Activated CD4-positive, alpha-beta T cell treated with anti-CD3 and anti-CD28 coated beads, Interleukin-2, amount 50 U/mL, for 16 hours (primary cell): Measurements from ENCODE around the gene ZNF326.

Experiments used
- DNase-seq: peaks from one replicate; pipeline ENCODE4 v3.0.0-alpha.2; 2020

Gene ZNF326

GRCh38 chr1:89994805-89995597 is at the start of gene ZNF326:
TSS of gene ZNF326 (plus strand) at chr1:89995110. CDS start at chr1:89995258, 148 bp downstream.
- DNase-seq: peak; percentile 97

GRCh38 chr1:89945852-89946476 is 48.9 kb upstream of the ZNF326 start:
- DNase-seq: peak; percentile 73

GRCh38 chr1:89946532-89946931 is 48.4 kb upstream of the ZNF326 start:
- DNase-seq: no peak

- no peak for DNase-seq
These were observed 46.1 kb upstream of the ZNF326 start for GRCh38 chr1:89948722-89949345.

GRCh38 chr1:89949991-89950624 is 44.8 kb upstream of the ZNF326 start:
- no peak for DNase-seq

GRCh38 chr1:89950703-89951102 is 44.2 kb upstream of the ZNF326 start:
- no peak for DNase-seq

- no peak for DNase-seq
These were observed 42.9 kb upstream of the ZNF326 start for GRCh38 chr1:89951766-89952604.

- DNase-seq: peak; percentile 20
These were observed 42.2 kb upstream of the ZNF326 start for GRCh38 chr1:89952605-89953130.

- peak; percentile 50 for DNase-seq
These were observed 41.7 kb upstream of the ZNF326 start for GRCh38 chr1:89953131-89953626.

- DNase-seq: no peak
These were observed 41.0 kb upstream of the ZNF326 start for GRCh38 chr1:89953929-89954328.

GRCh38 chr1:89954401-89954800 is 40.5 kb upstream of the ZNF326 start:
- DNase-seq: no peak

- DNase-seq: no peak
These were observed 39.4 kb upstream of the ZNF326 start for GRCh38 chr1:89955311-89956205.

- DNase-seq: peak; percentile 26
These were observed 37.8 kb upstream of the ZNF326 start for GRCh38 chr1:89957107-89957506.

- DNase-seq: no peak
These were observed 35.9 kb upstream of the ZNF326 start for GRCh38 chr1:89958851-89959654.

- no peak for DNase-seq
These were observed 35.2 kb upstream of the ZNF326 start for GRCh38 chr1:89959719-89960118.

- DNase-seq: no peak
These were observed 32.7 kb upstream of the ZNF326 start for GRCh38 chr1:89962024-89962741.

GRCh38 chr1:89962742-89963075 is 32.2 kb upstream of the ZNF326 start:
- no peak for DNase-seq

GRCh38 chr1:89965193-89965768 is 29.6 kb upstream of the ZNF326 start:
- no peak for DNase-seq

GRCh38 chr1:89966656-89967055 is 28.3 kb upstream of the ZNF326 start:
- no peak for DNase-seq
